Measurements from ENCODE around the gene C17orf67.

DNA sequence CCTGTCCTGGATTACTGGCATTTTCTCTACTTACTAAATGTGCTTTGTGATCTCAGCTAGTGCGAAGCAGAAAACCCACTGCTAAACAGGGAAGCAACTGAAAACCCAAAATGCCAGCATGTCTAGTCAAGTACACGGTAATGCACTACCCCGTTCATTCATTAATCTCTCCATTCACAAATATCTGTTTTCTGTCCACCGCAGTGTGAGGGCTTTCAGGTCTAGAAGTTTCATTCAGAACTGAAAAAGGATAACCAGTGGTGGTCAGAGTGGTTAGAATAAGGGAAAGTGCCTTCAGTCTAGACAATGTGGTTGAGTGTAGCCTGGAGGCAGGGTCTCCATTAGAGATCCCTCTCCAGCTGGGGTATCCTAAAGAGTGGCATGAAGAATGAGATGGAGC lies 68.3 kb downstream of the C17orf67 start:
- TF ChIP-seq CTCF (IDR thresholded peaks at IDR 0.05 in 2 of 3, conservative IDR thresholded peaks at IDR 0.05 in 1 of 3; ENCODE audit: control insufficient read depth in 2 of 3, extremely low read depth in 1 of 3, insufficient read depth in 1 of 3, low read depth in 3 of 3, low read length in 3 of 3) (no peak), CEBPB (IDR thresholded peaks at IDR 0.05; ENCODE audit: borderline replicate concordance in 1 of 2, low read depth in 2 of 2, low read length in 2 of 2) (no peak), TCF7 (IDR thresholded peaks at IDR 0.05; ENCODE audit: borderline replicate concordance) (no peak), RAD21 (IDR thresholded peaks at IDR 0.05; ENCODE audit: insufficient read depth, low read depth, low read length) (no peak), EP300 (IDR thresholded peaks at IDR 0.05; ENCODE audit: borderline replicate concordance in 1 of 2, control insufficient read depth in 1 of 2, low read depth in 2 of 2, low read length in 2 of 2) (no peak)
